Peyer's patch (tissue), 4 donors: ENCODE measurements around the gene WRAP73.

Source experiments
- CTCF ChIP-seq, 6 experiments: fragments of 450-650 bp in 4 of 6; fragments of 200-600 bp in 2 of 6; sonication (generic) in 1 of 6; IDR thresholded peaks; one replicate each; pipeline ENCODE4 v1.5.1; 2017 to 2019; ENCODE audit warnings: antibody characterized with exemption in 6 of 6, mild to moderate bottlenecking in 3 of 6, moderate library complexity in 1 of 6
- POLR2A ChIP-seq, 2 donors: fragments of 450-650 bp; IDR thresholded peaks; one replicate each; pipeline ENCODE4 v1.5.1; 2017; ENCODE audit warnings: antibody characterized with exemption in 2 of 2, mild to moderate bottlenecking in 2 of 2, moderate library complexity in 2 of 2

GRCh38 chr1:3657578-3658230 lies 7.8 kb upstream of the WRAP73 start:
- no peak for TF ChIP-seq POLR2A (IDR thresholded peaks at IDR 0.05)
- no peak for TF ChIP-seq CTCF (IDR thresholded peaks at IDR 0.05)
